Kidney epithelial cell (primary cell): Measurements from ENCODE around the gene GRIK3. TPM values are rescaled to one million over a fixed set of nuclear protein-coding genes. Genes with fewer than 3 reads are reported as not detected.

ENCODE experiments used
- DNase-seq: peaks from one replicate; pipeline ENCODE4 v3.0.0-alpha.2; 2010; ENCODE audit warnings: low read depth
- H3K27me3 ChIP-seq: 2 replicates; pipeline ENCODE4 v1.6.0; 2011; ENCODE audit warnings: low read length; ENCODE audit not compliant: control insufficient read depth, insufficient read depth
- H3K36me3 ChIP-seq: 2 replicates; pipeline ENCODE4 v1.5.1; 2011; ENCODE audit warnings: low read length; ENCODE audit not compliant: control insufficient read depth, insufficient read depth
- H3K4me3 ChIP-seq: 2 replicates; pipeline ENCODE4 v1.5.1; 2011; ENCODE audit warnings: low read depth, mild to moderate bottlenecking, control low read depth, low read length
- total RNA-seq: library from RNA; depleted of rRNA; stranded (reverse); fragments of >200 nt; gene quantifications from 2 replicates; pipeline ENCODE4 v1.2.3, GENCODE V29; 2015
- TF ChIP-seq, protein P1 (sequence below): IDR thresholded peaks from 2 replicates; pipeline ENCODE4 v1.5.1; 2011; ENCODE audit warnings: mild to moderate bottlenecking, moderate library complexity, low read length, control low read depth, inconsistent platforms; ENCODE audit not compliant: insufficient read depth, poor library complexity, severe bottlenecking

GRIK3 gene
- total RNA-seq, 1 donor from 2014 or later: under 0.01 TPM

GRCh38 chr1:37006132-37006868 is 28.0 kb downstream of the GRIK3 start:
- H3K27me3 ChIP-seq: no peaks in the 10 kb centered on the region
- no peak for DNase-seq
- H3K4me3 ChIP-seq: no peak overlapping the region
- H3K36me3 ChIP-seq: no peaks in the 10 kb centered on the region
- TF ChIP-seq, protein P1, sequence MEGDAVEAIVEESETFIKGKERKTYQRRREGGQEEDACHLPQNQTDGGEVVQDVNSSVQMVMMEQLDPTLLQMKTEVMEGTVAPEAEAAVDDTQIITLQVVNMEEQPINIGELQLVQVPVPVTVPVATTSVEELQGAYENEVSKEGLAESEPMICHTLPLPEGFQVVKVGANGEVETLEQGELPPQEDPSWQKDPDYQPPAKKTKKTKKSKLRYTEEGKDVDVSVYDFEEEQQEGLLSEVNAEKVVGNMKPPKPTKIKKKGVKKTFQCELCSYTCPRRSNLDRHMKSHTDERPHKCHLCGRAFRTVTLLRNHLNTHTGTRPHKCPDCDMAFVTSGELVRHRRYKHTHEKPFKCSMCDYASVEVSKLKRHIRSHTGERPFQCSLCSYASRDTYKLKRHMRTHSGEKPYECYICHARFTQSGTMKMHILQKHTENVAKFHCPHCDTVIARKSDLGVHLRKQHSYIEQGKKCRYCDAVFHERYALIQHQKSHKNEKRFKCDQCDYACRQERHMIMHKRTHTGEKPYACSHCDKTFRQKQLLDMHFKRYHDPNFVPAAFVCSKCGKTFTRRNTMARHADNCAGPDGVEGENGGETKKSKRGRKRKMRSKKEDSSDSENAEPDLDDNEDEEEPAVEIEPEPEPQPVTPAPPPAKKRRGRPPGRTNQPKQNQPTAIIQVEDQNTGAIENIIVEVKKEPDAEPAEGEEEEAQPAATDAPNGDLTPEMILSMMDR: no peak

DNA sequence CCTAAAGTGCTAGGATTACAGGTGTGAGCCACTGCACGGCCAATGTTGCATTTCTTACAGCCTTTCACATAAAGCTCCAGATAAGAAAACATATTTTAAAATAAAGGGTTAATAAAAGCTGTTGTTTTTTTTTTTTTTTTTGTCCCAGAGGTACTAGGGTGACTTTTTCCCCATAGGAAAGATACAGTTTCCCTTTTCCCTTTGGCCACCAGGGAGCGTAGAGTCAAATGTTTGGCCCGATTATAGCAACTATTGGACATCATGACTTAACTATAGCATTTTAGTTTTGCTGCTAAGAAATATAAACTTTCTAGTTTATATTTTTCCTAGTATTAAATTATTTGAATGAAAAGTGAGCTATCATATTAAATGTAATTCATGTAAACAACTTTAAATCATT is 31.4 kb downstream of the GRIK3 start:
- DNase-seq: no peak
- Histone ChIP-seq H3K36me3 (no peaks in the 10 kb centered on the region), H3K27me3 (no peaks in the 10 kb centered on the region), H3K4me3 (no peak overlapping the region)
- TF ChIP-seq, protein P1: no peak

DNA sequence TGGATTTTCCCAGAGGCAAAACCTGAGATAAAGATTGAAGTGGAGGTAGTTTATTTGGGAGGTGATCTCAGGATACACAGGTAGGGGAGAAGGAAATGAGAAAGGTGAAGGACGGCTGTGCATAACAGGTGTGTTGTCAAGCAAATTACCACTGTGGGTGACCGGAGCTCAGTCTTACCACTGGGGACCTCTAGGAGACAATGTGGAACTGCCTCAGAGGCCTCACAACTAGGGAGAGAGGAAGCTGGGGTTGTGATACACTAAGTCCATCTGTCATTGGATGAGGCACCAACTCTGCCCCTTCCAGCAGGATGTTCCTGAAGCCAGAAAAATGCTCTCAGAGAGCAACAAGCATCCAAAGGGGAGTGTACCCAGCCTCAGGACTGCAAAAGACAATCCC is 32.6 kb downstream of the GRIK3 start:
- no peaks in the 10 kb centered on the region for H3K36me3 ChIP-seq
- TF ChIP-seq, protein P1: no peak
- H3K27me3 ChIP-seq: no peaks in the 10 kb centered on the region
- DNase-seq: no peak
- no peak overlapping the region for H3K4me3 ChIP-seq

- Histone ChIP-seq H3K36me3 (no peaks in the 10 kb centered on the region), H3K4me3 (no peak overlapping the region), H3K27me3 (no peaks in the 10 kb centered on the region)
- TF ChIP-seq, protein P1: no peak
- DNase-seq: no peak
Observed at GRCh38 chr1:36996106-36996505, 38.2 kb downstream of the GRIK3 start.

DNA sequence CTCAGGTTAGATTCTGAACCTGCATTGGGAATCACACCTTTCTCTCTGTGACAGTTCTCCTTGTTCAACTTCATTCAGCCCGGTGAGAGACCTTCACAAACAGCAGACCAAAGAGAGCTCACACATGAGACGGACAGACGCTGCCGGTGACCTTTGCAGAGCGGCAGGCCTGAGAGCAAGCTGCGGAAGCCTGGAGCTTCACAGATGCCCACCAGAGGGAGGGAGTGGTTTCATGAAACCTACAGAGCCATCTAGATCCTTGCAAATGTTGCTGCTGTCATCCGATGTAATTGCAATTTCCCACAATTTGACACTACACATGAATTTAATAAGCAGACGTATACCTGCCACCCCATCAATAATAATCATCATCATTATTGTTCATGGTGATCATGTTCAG is 39.4 kb downstream of the GRIK3 start:
- DNase-seq: no peak
- peaks cover 3% of the 10 kb centered on the region for H3K27me3 ChIP-seq
- no peak overlapping the region for H3K4me3 ChIP-seq
- TF ChIP-seq, protein P1: no peak
- no peaks in the 10 kb centered on the region for H3K36me3 ChIP-seq

DNA sequence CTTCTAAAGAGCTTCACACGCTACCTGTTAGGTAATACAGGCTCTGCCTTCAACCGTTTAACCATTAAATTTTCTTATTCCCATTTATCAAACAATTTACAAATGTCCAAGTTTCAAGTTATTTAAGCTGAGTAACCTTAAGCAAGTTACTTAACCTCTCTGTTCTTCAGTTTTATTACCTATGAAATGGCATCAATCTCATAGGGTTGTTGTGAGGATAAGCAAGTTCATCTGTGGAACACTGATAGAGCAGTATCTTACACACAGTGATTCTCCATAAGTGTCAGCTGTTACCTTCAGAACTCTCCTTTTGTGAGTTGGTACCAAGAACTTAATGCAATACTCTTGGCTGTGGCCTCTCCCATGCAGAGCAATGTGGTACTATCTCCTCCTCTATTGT is 40.0 kb downstream of the GRIK3 start:
- TF ChIP-seq, protein P1: no peak
- Histone ChIP-seq H3K4me3 (no peak overlapping the region), H3K27me3 (peaks cover 4% of the 10 kb centered on the region), H3K36me3 (no peaks in the 10 kb centered on the region)
- DNase-seq: no peak
